ENCODE measurements around the gene SF3B3.

Gene SF3B3

DNA sequence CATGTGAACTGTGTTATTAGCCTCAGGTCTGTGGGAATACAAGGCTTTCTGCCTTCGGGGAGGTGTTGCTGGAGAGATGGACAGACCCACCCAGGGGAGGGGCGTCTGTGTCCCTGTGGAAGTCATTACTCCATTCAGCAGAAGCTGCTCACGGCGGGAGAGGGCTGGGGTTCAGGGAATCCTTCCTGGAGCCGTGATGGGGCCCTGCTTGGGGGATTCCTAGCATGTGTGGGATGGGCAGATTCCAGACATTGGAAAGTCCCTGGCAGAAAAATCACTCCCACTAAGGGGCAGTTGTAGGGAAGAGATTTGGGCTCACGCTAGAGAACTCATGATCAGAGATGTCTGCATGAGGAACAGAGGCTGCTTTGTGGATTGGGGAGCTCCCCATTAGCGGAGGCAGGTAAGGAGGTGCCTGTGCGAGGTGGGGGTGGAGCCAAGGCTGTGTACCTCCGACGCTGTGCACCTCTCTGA is 66.4 kb downstream of the SF3B3 start:
- DNase-seq (ENCODE audit: low spot score), result no peak

DNA sequence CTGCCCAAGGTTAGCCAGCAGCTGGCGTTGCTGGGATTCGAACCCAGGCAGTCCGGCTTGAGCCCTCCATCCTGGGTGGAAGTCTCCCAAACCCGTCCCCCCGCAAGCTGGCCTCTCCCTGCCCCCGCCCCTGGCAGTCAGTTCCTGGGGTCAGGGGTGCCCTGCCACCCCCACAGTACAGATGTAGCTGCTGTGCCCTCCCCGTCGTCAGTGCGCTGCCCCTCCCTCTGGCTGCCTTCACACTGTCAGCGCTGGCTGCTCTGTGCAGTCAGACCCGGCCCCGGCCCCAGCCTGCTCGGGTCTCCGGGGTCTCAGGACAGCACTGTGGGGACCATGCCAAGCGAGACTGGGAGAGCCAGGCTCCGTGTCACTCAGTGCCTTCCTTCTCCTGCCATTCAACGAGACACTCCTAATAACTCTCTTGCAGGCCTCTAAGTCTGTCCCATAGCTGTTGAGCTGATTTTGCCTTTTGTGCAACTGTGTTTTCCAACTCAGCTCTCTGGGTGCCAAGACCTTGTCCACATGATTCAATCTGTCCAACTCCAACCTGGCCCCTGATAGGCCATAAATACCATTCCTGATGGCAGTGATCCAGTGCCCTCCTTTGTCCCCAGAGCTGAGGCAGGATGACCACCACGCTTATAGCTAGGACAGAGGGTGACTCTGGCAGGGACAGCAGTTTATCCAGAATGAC is 67.3 kb downstream of the SF3B3 start:
- no peak for DNase-seq (ENCODE audit: low spot score)

GRCh38 chr16:70591615-70592014 is 68.0 kb downstream of the SF3B3 start:
- DNase-seq (ENCODE audit: low spot score), result no peak

DNA sequence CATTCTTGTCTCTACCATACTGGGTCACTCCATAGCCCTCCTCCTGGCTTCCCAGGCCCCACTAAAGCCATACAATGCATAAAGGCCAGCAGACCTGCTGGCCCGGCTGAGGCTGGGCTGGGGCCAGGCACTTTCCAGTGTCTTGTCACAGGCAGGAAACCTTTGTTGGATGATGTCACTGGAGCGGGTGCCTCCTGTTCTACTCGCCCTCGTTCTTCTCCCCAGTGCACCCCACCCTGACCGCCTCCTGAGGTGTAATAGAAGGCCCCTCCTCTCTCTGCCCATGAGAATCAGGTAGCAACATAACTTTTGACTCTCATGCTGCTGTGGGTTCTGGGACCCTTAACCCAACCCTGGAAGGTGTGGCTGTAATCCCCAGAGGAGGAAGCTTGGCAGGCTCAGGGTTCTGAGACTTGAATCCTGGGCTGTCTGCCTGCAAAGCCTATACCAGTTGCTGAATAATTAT is 68.5 kb downstream of the SF3B3 start:
- no peak for DNase-seq (ENCODE audit: low spot score)

DNA sequence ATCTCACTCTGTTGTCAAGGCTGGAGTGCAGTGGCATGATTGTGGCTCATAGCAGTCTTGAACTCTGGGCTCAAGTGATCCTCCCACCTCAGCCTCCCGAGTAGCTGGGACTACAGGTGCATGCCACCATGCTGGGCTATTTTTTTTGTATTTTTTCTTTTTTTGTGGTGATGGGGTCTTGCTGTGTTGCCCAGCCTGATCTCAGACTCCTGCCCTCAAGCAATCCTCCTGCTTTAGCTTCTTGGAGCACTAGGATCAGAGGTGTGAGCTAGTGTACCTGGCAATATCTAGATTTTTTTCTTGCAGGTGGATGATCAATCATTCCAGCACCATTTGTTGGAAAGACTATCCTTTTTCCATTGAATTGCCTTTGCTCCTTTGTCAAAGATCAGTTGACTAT is 69.9 kb downstream of the SF3B3 start:
- no peak for DNase-seq (ENCODE audit: low spot score)

- no peak for DNase-seq (ENCODE audit: low spot score)
Measured at GRCh38 chr16:70594569-70594968, 71.0 kb downstream of the SF3B3 start.

- no peak for DNase-seq (ENCODE audit: low spot score)
Measured at GRCh38 chr16:70597135-70597835, 73.7 kb downstream of the SF3B3 start.

DNA sequence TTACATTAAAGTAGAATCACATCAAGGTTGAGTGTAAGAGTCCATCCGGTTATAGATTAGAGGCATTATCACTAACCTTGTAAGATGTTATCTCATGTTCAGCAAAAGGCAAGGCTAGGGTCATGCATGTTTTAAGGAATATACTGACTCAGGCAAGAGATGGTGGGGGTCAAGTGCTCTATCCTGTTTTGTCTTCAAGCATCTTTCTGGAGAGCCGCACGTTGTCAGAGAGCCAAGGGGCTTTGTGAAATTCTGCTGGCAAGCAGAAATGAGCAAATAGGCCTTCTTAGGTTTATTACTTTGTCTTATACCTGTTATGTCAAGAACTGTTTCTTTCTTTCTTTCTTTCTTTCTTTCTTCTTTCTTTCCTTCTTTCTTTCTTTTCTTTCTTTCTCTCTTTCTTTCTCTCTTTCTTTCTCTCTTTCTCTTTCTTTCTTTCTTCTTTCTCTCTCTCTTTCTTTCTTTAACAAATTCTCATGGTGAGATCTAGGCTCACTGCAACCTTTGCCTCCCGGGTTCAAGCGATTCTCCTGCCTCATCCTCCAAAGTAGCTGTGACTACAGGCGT is 75.4 kb downstream of the SF3B3 start:
- DNase-seq (ENCODE audit: low spot score), result no peak

GRCh38 chr16:70600730-70601129 is 77.1 kb downstream of the SF3B3 start:
- DNase-seq (ENCODE audit: low spot score), result no peak

- DNase-seq (ENCODE audit: low spot score), result no peak
Measured at GRCh38 chr16:70601576-70602575, 78.3 kb downstream of the SF3B3 start.

DNA sequence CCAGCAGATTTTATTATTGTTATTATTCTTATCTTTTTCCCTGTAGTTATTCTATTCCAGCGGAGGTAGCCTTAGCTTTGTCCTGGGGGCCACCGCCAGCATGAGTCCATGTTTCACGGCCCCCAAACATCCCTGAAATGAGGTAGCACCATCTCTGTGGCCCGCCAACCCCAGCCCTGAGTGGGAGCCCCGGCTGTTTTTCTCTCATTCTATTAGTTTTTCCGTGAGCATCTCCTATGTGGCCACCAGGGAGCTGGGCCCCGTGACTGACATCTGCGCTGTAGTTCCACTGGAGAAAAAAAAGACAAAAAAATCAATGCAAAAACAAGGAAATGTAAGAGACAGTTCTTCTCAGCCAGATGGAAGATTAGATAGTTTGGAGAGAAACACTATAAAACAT is 79.2 kb downstream of the SF3B3 start:
- DNase-seq (ENCODE audit: low spot score), result no peak

DNA sequence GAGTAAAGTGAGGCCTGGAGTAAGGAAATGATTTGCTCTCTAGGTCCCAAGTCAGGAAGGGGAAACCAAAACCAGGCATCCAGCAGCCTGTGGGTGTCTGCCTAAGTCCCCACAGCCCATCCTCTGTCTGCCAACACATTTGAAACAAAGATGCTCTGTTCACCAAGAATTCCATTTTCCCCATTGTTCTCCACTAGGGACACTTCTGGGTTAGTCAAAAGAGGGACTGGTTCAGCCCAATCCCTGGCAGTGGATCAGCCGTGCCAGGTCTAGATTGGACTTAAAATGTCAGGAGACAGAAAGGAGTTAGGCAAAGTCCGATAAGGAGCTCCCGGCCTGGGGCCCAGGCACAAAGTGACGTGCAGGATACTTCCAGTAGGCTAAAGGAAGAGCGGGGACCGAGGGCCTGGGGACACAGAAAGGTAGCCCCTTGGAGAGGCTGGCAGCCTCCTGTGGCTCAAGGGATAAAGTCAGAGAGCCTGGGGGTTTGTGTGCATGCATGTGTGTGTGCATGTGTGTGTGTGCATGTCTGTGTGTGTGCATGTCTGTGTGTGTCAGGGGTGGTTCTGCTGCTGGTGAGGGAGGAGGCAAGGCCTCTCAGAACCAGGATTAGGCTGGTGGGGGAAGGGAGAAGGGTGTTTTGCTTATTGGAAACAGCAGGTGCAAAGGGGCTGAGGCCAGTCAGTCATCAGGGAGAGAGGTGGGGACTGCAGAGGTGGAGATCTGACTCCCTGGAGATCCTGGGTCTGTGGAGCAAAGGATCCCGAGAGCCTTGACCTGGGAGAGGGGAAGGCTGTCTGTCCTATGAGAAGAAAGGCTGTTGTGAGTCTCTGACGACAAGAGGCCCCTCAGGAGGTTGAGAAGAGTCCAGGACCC is 81.0 kb downstream of the SF3B3 start:
- no peak for DNase-seq (ENCODE audit: low spot score)

DNA sequence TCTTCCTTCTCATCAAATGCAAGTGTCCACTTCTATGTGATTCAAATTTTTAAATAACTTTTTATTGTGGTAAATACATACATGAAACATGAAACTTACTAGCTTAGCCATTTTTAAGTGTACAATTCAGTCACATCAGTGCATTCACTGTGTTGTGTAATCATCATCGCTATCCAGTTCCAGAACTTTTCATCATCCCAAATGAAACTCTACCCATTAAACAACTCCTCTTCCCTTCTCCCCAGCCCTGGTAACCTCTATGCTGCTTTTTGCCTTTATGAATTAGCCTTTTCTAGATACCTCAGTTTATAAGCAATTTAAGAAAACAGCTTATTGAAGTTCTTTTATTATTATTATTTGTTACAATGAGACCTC is 81.7 kb downstream of the SF3B3 start:
- no peak for DNase-seq (ENCODE audit: low spot score)

DNA sequence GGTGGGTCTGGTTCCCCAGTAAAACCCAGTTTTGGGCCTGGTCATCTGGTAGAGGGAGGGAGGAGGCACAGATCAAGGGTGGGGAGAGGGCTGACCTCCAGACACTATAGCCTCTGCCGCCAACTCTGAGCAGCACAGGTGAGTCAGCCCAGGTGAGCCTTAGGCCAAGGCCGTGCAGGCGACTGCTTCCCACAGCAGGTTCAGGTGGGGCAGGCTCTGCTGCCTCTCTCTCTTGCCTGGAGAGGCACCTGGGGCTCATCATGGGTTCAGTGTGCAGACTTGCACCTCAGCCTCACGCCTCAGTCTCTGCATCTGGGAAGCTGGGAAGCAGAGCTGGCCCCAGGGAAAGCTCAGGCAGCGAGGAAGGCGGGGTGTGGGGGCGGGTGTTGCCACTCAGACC is 84.9 kb downstream of the SF3B3 start:
- DNase-seq (ENCODE audit: low spot score), result no peak

DNA sequence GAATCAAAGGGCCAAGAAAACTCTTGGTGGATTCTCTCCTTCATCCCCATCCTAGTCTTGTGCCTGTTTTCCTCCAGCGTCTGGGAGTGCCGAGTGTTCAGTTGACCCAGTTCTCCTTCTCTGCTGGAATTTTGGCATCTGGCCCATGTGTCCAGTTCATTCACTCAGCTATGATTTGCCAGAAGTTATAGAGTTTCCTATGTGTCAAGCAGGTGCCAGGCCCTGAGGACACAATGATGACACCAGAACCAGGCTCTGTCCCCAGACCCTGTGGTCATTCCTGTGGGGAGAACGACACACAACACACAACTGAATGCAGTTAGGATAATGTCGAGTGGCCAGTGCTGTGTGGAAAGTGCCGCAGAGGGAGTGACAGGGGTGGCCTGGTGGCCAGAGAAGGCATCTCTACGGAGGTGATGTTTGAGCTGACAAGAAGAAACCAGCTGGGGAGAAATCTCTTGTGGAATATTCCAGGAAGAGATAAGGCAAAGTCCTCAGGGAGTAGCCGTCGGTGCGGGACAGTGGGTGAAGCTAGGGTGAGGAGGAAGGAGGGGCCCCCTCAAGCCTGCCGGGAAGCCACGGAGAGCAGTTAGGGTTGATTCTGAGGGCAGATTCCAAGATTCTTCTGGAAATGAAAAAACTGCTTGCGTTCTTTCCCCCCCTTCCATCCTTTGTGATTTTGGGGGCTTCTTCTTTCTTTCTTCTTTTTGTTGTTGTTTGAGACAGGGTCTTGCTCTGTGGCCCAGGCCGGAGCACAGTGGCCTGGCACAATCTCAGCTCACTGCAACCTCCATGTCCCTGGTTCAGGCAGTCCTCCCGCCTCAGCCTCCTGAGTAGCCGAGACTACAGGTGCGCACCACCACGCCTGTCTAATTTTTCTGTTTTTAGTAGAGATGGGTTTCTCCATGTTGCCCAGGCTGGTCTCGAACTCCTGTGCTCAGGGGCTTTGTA is 86.9 kb downstream of the SF3B3 start:
- DNase-seq (ENCODE audit: low spot score), result no peak

GRCh38 chr16:70611224-70611598 is 87.6 kb downstream of the SF3B3 start:
- DNase-seq (ENCODE audit: low spot score), result no peak

DNA sequence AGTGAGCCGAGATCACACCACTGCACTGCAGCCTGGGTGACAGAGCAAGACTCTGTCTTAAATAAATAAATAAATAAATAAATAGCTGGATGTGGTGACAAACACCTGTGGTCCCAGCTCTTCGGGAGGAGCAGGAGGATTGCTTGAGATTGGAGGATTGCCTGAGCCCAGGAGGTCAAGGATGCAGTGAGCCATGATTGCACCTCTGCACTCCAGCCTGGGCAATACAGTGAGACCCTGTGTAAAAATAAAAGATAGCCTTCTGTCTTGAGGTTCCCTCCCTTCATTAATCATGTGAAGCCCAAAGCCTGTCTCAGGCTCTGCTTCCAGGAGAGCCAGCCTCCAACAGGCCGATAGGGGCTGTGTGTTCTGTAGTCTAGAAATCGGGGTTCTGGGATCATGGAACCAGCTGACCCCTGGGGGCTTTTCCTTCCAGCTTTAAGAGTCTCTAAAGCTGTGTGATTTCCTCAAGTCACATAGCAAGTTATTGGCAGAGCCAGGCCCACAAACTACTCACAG is 88.2 kb downstream of the SF3B3 start:
- DNase-seq (ENCODE audit: low spot score), result no peak

- DNase-seq (ENCODE audit: low spot score), result no peak
Measured at GRCh38 chr16:70612931-70613330, 89.3 kb downstream of the SF3B3 start.

DNA sequence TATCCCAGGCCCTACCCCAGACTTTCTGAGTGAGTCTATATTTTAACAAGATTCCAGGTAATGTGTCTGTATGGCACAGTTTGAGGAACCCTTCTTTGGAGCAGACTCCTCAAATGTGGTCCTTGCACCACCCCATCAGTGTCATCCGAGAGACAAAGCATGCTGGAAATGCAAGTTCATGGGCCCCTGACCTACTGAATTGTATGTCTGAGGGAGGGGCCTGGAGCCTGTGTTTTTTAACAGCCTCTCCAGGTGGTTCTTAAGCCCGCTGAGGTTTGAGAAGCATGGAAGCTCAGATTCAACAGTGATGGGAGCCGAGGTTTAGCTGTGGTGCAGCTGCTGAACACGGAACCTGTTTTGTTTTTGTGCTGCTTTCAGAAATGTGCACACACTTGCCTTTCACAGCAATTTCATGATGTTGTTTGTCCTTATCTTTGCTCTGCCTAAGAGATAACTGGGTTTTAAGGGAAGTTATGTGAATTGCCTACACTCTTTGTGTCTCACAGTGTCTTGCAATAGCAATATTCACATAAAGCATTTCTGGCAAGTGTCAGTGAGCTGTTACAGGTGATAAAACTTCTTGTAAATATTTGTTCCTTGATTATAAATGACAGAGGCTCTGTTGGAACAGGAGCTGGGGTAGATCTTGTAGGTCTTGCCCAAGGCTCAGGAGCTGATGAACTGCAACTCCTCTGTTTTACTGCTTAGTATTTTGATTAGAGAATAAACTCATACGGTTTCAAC is 90.8 kb downstream of the SF3B3 start:
- no peak for DNase-seq (ENCODE audit: low spot score)

All from RKO (cell line).